Raji (cell line): ENCODE measurements around the gene PRKCZ.

Experiments used
- POLR2A ChIP-seq: IDR thresholded peaks from 2 replicates; pipeline ENCODE4 v1.6.1; 2011; ENCODE audit warnings: low read depth, low read length, control low read depth; ENCODE audit not compliant: insufficient read depth

Gene PRKCZ

DNA sequence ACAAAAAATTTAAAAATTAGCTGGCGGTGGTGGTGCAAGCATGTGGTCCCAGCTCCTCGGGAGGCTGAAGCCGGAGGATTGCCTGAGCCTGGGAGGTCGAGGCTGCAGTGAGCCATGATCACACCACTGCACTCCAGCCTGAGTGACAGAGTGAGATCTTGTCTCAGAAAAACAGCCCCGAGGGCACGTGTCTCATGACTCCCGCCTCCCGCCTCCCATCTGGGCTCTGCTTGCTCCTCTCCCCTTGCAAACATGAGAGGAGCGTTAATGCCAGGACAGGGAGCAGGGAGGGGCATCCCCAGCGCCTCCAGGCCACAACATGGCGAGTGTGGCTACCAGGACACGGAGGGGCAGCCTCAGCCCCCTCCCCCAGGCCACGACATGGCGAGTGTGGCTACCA, 116.0 kb downstream of the PRKCZ start:
- no peak for TF ChIP-seq POLR2A

GRCh38 chr1:2166695-2167094, 116.5 kb downstream of the PRKCZ start:
- no peak for TF ChIP-seq POLR2A

DNA sequence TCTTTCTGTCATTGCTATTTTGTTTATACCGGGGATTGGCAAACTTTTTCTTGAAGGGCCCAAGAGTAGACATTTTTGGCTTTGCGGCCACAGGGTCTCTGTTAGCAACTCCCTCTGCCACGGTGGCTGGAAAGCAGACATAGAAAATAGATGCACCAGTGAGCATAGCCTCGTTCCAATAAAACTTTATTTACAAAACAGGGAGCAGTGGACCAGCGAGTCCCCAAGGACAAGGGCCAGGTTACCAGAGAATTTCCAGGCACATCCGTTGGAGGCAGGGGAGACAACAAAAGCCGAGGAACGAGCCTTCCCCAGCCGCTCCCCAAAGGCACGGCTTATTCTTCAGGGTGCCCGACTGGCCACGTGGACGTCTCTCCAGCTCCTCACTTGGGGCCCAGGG, 117.9 kb downstream of the PRKCZ start:
- no peak for TF ChIP-seq POLR2A

GRCh38 chr1:2168535-2168934, 118.3 kb downstream of the PRKCZ start:
- TF ChIP-seq POLR2A, result no peak

GRCh38 chr1:2169200-2169836, 119.1 kb downstream of the PRKCZ start:
- no peak for TF ChIP-seq POLR2A

DNA sequence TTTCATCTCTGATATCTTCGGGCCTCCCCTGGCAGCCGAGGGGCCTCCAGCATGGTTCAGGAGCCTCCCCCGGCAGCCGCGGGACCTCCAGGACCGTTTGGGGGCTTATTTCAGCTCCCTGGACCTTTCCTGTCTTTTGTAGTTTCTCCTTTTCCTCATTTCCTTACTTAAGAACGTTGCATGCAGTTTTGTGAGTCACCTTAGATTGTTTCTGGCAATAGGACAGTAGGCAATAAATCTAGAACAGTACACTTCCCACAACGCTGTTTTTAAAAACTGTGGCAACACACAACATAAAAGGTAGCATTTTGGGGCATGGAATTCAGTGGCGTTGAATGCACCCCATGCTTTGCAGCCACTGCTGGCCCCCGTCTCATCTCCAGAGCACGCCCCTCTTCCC, 120.0 kb downstream of the PRKCZ start:
- no peak for TF ChIP-seq POLR2A

DNA sequence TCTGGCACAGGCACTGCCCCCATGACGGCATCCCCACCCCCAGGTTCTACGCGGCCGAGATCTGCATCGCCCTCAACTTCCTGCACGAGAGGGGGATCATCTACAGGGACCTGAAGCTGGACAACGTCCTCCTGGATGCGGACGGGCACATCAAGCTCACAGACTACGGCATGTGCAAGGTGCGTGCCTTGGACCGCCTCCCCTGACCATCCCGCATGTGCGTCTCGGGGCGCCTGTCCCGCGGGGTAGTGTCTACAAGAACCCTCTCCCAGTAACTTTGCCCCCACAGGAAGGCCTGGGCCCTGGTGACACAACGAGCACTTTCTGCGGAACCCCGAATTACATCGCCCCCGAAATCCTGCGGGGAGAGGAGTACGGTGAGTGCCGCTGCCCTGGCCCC, 121.8 kb downstream of the PRKCZ start:
- TF ChIP-seq POLR2A, result no peak

DNA sequence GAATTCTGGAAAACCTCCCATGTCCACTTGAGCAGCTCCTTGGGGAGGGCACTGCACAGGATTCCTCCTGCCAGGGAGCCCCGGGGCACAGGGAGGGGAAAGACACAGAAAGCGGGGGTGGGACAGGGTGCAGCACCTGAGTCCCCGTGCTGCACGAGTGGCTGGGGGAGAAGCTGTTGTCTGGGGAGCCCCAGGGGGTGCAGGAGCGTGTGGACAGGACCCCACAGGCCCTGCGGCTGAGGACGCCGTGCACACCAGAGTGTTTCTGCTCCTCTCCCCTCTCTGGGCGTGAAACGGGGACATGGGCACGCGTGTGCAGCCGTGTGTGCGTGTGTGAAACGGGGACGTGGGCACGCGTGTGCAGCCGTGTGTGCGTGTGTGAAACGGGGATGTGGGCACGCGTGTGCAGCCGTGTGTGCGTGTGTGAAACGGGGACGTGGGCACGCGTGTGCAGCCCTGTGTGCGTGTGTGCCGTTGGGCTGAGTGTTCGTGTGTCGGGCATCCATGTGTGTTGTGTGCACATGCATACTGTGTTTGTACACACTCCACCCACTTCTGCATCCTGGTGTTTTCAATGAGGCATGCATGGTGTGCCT, 122.4 kb downstream of the PRKCZ start:
- TF ChIP-seq POLR2A, result no peak

DNA sequence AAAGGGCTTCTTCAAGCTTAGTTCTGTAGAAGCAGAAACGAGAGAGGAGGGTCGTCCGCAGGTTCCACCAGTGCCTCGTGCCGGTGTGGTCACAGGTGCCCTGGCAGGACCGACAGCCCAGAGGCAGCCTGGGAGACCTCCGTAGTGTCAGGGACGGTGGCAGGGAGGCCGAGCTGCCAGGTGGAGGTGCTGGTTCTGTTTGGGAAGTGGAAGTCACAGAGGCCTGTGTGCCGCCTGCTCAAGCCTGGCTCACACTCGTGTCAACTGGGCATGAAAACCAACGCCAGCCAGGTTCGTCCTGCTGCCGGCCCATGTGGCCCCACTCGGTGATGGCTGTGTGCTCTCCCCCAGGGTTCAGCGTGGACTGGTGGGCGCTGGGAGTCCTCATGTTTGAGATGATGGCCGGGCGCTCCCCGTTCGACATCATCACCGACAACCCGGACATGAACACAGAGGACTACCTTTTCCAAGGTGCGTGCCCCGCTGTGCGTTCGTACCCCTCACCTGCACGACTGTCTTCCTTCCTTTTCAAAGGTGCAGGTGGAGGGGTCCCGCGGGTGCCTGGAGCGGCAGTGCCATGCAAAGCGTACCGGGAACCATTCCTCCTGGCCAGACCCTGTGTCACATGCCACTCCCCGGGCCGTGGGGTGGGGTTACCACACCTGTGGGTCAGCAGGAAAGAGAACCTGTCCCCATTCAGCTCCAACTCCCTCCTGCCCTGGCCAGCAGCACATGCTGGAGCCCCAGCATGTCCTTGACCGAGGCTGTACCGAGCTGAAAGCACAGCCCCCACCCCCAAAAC, 123.5 kb downstream of the PRKCZ start:
- TF ChIP-seq POLR2A, result no peak

GRCh38 chr1:2174348-2175054, 124.3 kb downstream of the PRKCZ start:
- no peak for TF ChIP-seq POLR2A

GRCh38 chr1:2175055-2175414, 124.8 kb downstream of the PRKCZ start:
- no peak for TF ChIP-seq POLR2A

DNA sequence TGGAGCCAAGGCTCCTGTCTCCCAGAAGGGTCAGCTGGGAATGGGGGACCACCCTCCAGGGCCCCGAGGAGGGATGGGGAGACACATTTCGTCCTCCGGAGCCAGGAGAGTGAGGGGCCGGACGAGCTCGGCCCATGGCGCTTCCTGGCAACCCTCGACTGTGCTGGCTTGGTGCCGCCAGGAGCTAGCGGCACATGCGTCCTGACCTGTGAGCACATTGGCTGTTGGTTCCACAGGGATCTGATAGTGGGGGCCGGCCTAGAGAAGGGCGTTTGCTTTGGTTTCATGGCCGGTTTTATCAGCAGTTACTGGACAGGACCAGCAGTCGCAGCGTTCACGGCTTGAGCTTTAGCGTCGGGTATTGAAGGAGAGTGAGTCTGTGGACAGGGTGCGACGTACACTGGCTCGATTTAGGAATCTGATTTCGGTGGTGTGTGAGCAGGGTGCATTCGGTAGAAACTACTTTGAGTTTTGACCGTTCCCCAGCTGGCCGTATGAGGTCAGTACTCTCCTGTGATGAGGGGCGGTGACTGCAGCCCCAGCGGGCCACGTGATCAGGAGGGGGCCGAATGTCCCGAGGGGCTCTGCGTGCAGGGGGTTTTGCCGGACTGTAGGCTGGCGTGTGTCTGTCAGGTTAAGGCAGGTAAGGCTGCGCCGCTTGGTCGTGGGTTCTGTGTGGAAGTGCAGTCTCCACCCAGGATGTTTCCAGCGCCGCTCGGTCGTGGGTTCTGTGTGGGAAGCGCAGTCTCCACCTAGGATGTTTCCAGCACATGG, 125.7 kb downstream of the PRKCZ start:
- TF ChIP-seq POLR2A, result no peak

DNA sequence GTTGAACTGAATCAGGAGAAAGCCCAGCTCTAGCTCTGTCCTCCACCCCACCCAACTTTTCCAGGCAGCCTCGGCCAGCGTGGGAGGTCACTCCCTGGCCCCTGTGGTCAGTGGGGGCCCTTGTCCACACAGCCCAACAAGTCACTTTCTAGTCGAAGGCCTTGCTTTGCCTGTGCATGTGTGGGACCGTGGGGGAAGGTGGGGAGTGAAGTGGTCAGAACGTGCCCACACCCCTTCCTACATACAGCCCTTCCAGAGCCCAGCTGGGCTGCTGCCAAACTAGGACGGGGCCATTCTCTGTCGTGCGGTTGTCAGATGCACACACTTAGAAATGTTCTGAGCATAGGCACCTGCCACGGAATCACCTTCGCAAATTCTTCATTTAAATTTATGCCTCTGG, 126.4 kb downstream of the PRKCZ start:
- TF ChIP-seq POLR2A, result no peak

DNA sequence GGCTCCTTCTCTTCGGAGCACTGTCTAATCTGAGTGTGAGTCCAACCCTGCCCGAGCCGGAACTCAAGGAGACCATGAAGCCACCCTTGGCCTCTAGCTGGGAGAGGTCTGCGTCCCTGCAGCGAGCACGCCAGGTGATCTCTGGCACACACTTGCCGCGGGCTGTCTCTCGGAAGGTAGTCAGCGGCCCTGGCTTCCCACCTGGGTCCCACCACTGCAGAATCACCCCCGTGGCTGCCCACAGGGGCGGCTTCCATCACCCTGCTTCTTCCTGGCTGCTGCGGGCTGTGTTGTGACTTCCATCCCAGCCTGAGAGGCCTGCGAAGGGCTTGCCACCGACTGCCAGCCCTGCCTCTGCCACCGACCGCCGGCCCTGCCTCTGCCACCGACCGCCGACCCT, 127.3 kb downstream of the PRKCZ start:
- TF ChIP-seq POLR2A, result no peak

DNA sequence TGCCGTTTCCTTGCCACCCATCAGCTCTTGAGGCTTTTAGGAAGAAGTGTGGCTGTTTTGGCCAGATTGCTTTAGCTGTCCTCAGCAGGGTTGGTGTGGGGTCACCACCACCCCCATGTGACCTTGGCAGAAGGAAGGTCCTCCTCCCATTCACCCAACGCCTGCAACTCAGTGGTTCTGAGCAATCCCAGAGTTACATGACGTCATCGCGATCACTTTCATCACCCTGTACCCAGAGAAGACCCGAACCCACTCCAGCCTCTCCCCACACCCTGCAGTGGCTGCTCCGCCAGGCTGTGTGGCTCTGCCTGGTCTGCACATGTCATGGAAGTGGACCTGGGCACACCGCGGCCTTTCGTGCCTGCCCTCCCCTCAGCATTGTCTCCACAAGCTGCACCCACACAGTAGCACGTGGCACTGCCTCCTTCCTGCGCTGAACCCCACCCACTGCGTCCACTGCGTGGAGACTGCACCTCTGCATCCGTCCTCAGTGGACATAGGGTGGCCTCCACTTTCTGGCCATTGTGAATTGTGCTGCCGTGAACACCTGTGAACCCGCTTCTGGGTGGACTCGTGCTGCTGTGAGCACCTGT, 127.8 kb downstream of the PRKCZ start:
- no peak for TF ChIP-seq POLR2A
